Measurements from ENCODE around the gene PTGES3.

DNA sequence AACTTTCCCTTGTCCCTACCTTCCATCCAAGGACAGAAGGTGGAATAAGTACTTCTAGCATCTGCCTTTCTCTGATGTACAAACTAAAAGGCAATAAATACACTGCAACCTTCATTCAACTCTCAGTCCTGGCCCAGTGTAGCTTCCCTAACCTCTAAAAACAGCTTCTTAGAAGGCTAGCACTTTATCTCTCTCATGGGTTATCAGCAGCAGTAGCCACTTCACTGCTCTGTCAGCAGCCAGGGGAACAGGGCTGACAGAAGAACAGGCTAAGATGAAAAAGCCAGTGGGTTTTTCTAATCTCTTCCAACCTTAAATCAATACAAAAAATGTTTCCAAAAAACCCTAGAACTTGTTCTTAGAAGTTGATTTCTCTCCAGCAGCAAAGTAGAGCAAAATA lies 71.2 kb downstream of the PTGES3 start:
- TF ChIP-seq, protein P1, sequence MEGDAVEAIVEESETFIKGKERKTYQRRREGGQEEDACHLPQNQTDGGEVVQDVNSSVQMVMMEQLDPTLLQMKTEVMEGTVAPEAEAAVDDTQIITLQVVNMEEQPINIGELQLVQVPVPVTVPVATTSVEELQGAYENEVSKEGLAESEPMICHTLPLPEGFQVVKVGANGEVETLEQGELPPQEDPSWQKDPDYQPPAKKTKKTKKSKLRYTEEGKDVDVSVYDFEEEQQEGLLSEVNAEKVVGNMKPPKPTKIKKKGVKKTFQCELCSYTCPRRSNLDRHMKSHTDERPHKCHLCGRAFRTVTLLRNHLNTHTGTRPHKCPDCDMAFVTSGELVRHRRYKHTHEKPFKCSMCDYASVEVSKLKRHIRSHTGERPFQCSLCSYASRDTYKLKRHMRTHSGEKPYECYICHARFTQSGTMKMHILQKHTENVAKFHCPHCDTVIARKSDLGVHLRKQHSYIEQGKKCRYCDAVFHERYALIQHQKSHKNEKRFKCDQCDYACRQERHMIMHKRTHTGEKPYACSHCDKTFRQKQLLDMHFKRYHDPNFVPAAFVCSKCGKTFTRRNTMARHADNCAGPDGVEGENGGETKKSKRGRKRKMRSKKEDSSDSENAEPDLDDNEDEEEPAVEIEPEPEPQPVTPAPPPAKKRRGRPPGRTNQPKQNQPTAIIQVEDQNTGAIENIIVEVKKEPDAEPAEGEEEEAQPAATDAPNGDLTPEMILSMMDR (IDR thresholded peaks at IDR 0.05) = no peak
- TF ChIP-seq POLR2A (IDR thresholded peaks at IDR 0.05) = no peak
